CD8-positive, alpha-beta memory T cell (primary cell): Measurements from ENCODE around the gene MS4A2. TPM values are rescaled to one million over a fixed set of nuclear protein-coding genes. Genes with fewer than 3 reads are reported as not detected.
"Not testable (repeated sequence)": the region's sequence is repeated elsewhere in the genome, so short reads cannot be mapped to it uniquely, and the experiment has no call there.

Source experiments
- CTCF ChIA-PET: fragments of 350-600 bp; sonication (Branson Sonifier 250); formaldehyde crosslinking; loops from one replicate; lab custom pipeline; 2021; ENCODE audit warnings: antibody characterized with exemption; lab: Charles Lee
- POLR2A ChIA-PET: fragments of 350-600 bp; sonication (Branson Sonifier 250); formaldehyde crosslinking; loops from one replicate; lab custom pipeline; 2021; ENCODE audit warnings: antibody characterized with exemption; lab: Charles Lee
- DNase-seq, 5 donors: peaks; one replicate each; pipeline versions ENCODE4 v3.0.0 to v3.0.0-alpha.2; 2020 to 2022; ENCODE audit warnings: mixed read lengths in 1 of 5
- H3K27ac ChIP-seq: one replicate; pipeline ENCODE4 v1.7.0; 2013; ENCODE audit warnings: low read depth, mild to moderate bottlenecking, low read length, moderate library complexity
- H3K27me3 ChIP-seq: 2 replicates; pipeline ENCODE4 v1.7.0; 2013; ENCODE audit warnings: low read length, mild to moderate bottlenecking; ENCODE audit not compliant: insufficient read depth, poor library complexity, severe bottlenecking
- H3K36me3 ChIP-seq: 2 replicates; pipeline ENCODE4 v1.7.0; 2013; ENCODE audit warnings: mild to moderate bottlenecking, low read length, moderate library complexity; ENCODE audit not compliant: insufficient read depth
- H3K4me1 ChIP-seq: 2 replicates; pipeline ENCODE4 v1.7.0; 2013; ENCODE audit warnings: mild to moderate bottlenecking, low read length, moderate library complexity; ENCODE audit not compliant: insufficient read depth
- H3K4me3 ChIP-seq: 2 replicates; pipeline ENCODE4 v1.7.0; 2013; ENCODE audit warnings: mild to moderate bottlenecking, low read length
- H3K9me3 ChIP-seq: 2 replicates; pipeline ENCODE4 v1.7.0; 2013; ENCODE audit warnings: mild to moderate bottlenecking, low read length
- H3K27ac Mint-ChIP-seq, 8 donors: one replicate each; pipeline ENCODE4 v1.8.0; 2020 to 2021; ENCODE audit warnings: mixed read lengths in 8 of 8, mild to moderate bottlenecking in 6 of 8, inconsistent platforms in 3 of 8, moderate library complexity in 3 of 8
- H3K27me3 Mint-ChIP-seq, 2 donors: one replicate each; pipeline ENCODE4 v1.8.0; 2020 to 2021; ENCODE audit warnings: mixed read lengths in 2 of 2, mild to moderate bottlenecking in 1 of 2, moderate library complexity in 1 of 2
- H3K36me3 Mint-ChIP-seq, 3 donors: one replicate each; pipeline ENCODE4 v1.8.0; 2020 to 2021; ENCODE audit warnings: mixed read lengths in 3 of 3, inconsistent platforms in 1 of 3, mild to moderate bottlenecking in 1 of 3
- H3K4me1 Mint-ChIP-seq, 3 donors: one replicate each; pipeline ENCODE4 v1.8.0; 2020 to 2021; ENCODE audit warnings: mixed read lengths in 3 of 3, inconsistent platforms in 1 of 3, mild to moderate bottlenecking in 1 of 3
- H3K4me3 Mint-ChIP-seq, 7 donors: one replicate each; pipeline ENCODE4 v1.8.0; 2020 to 2021; ENCODE audit warnings: mixed read lengths in 7 of 7, mild to moderate bottlenecking in 6 of 7, moderate library complexity in 4 of 7, inconsistent platforms in 2 of 7
- H3K9me3 Mint-ChIP-seq, 5 donors: one replicate each; pipeline ENCODE4 v1.8.0; 2020 to 2022; ENCODE audit warnings: mixed read lengths in 5 of 5, mild to moderate bottlenecking in 3 of 5, moderate library complexity in 2 of 5, inconsistent platforms in 1 of 5
- polyA plus RNA-seq: library from polyadenylated mRNA; unstranded; fragments of 300-500 nt; fragmentation: Illumina TruSeq; gene quantifications from one replicate; pipeline ENCODE4 v1.2.3, GENCODE V29; 2021
- total RNA-seq, 2 experiments: library from RNA; stranded (reverse); gene quantifications; one replicate each; pipeline ENCODE4 v1.2.3, GENCODE V29; 2021

Gene MS4A2
- total and polyA plus RNA-seq, 3 experiments from 2014 or later: not detected

DNA sequence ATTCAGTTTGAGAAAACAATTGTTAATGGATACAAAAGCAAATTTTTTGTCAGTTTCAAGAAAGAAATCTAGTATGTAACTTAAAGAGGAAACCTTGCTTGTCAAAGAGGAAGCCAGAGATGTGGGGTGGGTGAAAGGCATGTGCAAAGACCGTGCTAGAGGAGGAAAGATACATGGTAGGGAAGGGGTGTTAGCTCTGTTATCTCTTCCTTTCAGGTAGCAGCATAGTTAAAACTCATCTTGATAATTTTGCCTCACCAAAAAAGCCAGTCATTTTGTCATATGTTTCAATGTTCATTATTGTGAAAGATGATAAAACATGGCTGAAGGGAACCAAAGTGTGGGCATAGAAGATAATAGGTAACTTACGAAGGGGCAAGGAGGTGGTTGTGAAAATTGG, 2.6 kb upstream of the MS4A2 start:
- no peaks in the 10 kb centered on the region for H3K36me3 Mint-ChIP-seq
- H3K27me3 ChIP-seq: no peaks in the 10 kb centered on the region
- no peaks in the 10 kb centered on the region for H3K36me3 ChIP-seq
- H3K4me1 ChIP-seq: no peaks in the 10 kb centered on the region
- no peak overlapping the region for H3K27ac ChIP-seq
- CTCF ChIA-PET: no interaction called here
- POLR2A ChIA-PET: no interaction called here
- no peaks in the 10 kb centered on the region for H3K4me1 Mint-ChIP-seq
- no peak for DNase-seq
- no peaks in the 10 kb centered on the region for H3K9me3 Mint-ChIP-seq
- no peaks in the 10 kb centered on the region for H3K9me3 ChIP-seq
- peaks cover 9 to 37% of the 10 kb centered on the region in 2 donors for H3K27me3 Mint-ChIP-seq
- H3K27ac Mint-ChIP-seq: no peak overlapping the region
- H3K4me3 ChIP-seq: no peak overlapping the region
- no peak overlapping the region for H3K4me3 Mint-ChIP-seq

DNA sequence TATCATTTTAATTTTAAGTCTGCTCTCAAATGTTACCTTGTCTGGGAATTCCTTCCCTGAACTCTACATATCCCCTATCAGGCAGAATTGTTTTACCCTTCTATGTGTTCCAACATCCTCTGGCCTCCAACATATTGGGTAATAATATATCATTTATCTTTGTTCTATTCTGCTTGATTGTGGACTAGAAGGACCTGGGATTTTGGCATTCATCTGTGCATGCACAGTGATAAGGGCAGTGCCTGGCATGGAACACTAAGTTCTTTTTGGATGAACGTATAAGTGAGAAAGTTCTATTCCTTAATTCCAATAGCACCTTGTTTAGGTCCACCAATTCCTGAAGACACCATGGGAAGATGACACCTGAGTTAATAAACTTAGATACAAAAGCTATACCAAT, 1.2 kb upstream of the MS4A2 start:
- no peaks in the 10 kb centered on the region for H3K36me3 Mint-ChIP-seq
- H3K27ac Mint-ChIP-seq: no peak overlapping the region
- Histone ChIP-seq H3K27me3 (no peaks in the 10 kb centered on the region), H3K9me3 (no peaks in the 10 kb centered on the region), H3K4me3 (no peak overlapping the region), H3K36me3 (no peaks in the 10 kb centered on the region), H3K4me1 (no peaks in the 10 kb centered on the region), H3K27ac (no peak overlapping the region)
- no peaks in the 10 kb centered on the region for H3K9me3 Mint-ChIP-seq
- H3K4me1 Mint-ChIP-seq: no peaks in the 10 kb centered on the region
- peaks cover 9 to 37% of the 10 kb centered on the region in 2 donors for H3K27me3 Mint-ChIP-seq
- POLR2A ChIA-PET: no interaction called here
- H3K4me3 Mint-ChIP-seq: no peak overlapping the region
- DNase-seq: no peak
- CTCF ChIA-PET: no interaction called here

DNA sequence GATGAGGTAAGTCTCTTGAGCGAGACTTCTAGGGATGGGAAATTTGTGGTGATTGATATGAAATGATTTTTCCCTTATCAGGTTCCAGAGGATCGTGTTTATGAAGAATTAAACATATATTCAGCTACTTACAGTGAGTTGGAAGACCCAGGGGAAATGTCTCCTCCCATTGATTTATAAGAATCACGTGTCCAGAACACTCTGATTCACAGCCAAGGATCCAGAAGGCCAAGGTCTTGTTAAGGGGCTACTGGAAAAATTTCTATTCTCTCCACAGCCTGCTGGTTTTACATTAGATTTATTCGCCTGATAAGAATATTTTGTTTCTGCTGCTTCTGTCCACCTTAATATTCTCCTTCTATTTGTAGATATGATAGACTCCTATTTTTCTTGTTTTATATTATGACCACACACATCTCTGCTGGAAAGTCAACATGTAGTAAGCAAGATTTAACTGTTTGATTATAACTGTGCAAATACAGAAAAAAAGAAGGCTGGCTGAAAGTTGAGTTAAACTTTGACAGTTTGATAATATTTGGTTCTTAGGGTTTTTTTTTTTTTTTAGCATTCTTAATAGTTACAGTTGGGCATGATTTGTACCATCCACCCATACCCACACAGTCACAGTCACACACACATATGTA, 7.1 kb downstream of the MS4A2 start:
- H3K4me3 ChIP-seq: no peak overlapping the region
- no peaks in the 10 kb centered on the region for H3K36me3 Mint-ChIP-seq
- no peaks in the 10 kb centered on the region for H3K27me3 ChIP-seq
- ChIA-PET CTCF (no interaction called here), POLR2A (no interaction called here)
- no peak overlapping the region for H3K27ac ChIP-seq
- no peaks in the 10 kb centered on the region for H3K36me3 ChIP-seq
- no peaks in the 10 kb centered on the region for H3K4me1 ChIP-seq
- no peaks in the 10 kb centered on the region for H3K4me1 Mint-ChIP-seq
- H3K4me3 Mint-ChIP-seq: no peak overlapping the region
- H3K9me3 Mint-ChIP-seq: no peaks in the 10 kb centered on the region
- H3K27ac Mint-ChIP-seq: no peak overlapping the region
- H3K9me3 ChIP-seq: no peaks in the 10 kb centered on the region
- H3K27me3 Mint-ChIP-seq: peaks cover 0 to 13% of the 10 kb centered on the region in 2 donors
- DNase-seq: no peak

DNA sequence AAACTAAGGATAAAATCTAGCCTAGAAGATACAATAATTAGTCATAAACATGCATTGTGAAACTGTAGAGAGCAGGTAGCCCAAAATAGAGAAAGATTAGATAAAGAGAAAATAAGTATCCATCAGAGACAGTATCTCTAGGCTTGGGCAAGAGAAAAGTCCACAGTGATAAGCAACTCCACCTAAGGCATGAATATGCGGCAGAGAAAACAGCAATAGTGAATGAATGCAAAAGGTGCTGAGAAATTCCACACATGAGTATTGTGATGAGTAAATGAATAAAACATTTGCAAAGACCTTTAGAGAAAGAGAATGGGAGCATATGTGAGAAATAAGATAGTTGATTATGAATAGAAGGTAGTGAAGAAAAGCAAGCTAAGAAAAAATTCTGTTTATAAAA, 8.7 kb downstream of the MS4A2 start:
- H3K4me3 Mint-ChIP-seq: no peak overlapping the region
- ChIA-PET POLR2A (no interaction called here), CTCF (no interaction called here)
- no peak for DNase-seq
- H3K9me3 Mint-ChIP-seq: no peaks in the 10 kb centered on the region
- Histone ChIP-seq H3K9me3 (no peaks in the 10 kb centered on the region), H3K27me3 (no peaks in the 10 kb centered on the region), H3K4me3 (no peak overlapping the region), H3K4me1 (no peaks in the 10 kb centered on the region), H3K36me3 (no peaks in the 10 kb centered on the region), H3K27ac (no peak overlapping the region)
- H3K4me1 Mint-ChIP-seq: no peaks in the 10 kb centered on the region
- no peak overlapping the region for H3K27ac Mint-ChIP-seq
- peaks cover 0 to 13% of the 10 kb centered on the region in 2 donors for H3K27me3 Mint-ChIP-seq
- H3K36me3 Mint-ChIP-seq: no peaks in the 10 kb centered on the region

DNA sequence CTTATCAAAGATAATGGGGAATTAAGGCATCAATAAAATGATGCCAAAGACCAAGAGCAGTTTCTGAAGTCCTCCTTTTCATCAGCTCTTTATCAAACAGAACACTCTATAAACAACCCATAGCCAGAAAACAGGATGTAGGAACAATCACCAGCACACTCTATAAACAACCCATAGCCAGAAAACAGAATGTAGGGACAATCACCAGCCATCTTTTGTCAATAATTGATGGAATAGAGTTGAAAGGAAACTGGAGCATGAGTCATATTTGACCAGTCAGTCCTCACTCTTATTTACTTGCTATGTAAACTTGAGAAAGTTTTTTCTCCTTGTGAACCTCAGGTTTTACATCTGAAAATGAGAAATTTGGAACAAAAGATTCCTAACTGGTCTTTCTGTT, 10.0 kb downstream of the MS4A2 start:
- Mint-ChIP-seq H3K27me3 (peaks cover 0 to 13% of the 10 kb centered on the region in 2 donors), H3K4me3 (no peak overlapping the region), H3K36me3 (no peaks in the 10 kb centered on the region), H3K9me3 (no peaks in the 10 kb centered on the region), H3K27ac (no peak overlapping the region), H3K4me1 (no peaks in the 10 kb centered on the region)
- CTCF ChIA-PET: no interaction called here
- Histone ChIP-seq H3K4me3 (no peak overlapping the region), H3K9me3 (no peaks in the 10 kb centered on the region), H3K36me3 (no peaks in the 10 kb centered on the region), H3K27ac (no peak overlapping the region), H3K27me3 (no peaks in the 10 kb centered on the region), H3K4me1 (no peaks in the 10 kb centered on the region)
- POLR2A ChIA-PET: no interaction called here
- no peak for DNase-seq

DNA sequence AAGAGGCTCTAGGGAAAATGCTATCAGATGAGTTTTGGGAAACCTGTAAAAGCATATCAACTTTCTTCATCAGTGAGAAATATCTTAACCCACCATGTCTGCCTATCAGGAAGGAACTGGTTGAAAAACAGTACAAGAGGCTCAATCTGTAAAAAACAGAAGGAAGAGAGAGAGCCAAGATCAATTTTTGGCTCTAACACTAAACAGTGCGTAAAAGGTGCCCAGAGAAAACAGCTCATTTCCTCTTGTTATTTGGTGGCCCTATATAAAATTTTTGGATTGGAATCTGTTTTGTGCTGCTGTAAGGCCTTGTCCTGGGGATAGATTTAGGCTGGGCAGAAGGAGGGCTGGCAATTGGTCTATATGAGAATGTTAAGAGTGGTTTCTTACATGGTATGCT, 12.1 kb downstream of the MS4A2 start:
- Histone ChIP-seq H3K27ac (no peak overlapping the region), H3K4me3 (no peak overlapping the region), H3K9me3 (no peaks in the 10 kb centered on the region), H3K27me3 (no peaks in the 10 kb centered on the region), H3K4me1 (no peaks in the 10 kb centered on the region), H3K36me3 (no peaks in the 10 kb centered on the region)
- Mint-ChIP-seq H3K27me3 (no peaks in the 10 kb centered on the region), H3K36me3 (no peaks in the 10 kb centered on the region), H3K4me3 (no peak overlapping the region), H3K4me1 (no peaks in the 10 kb centered on the region), H3K27ac (no peak overlapping the region), H3K9me3 (no peaks in the 10 kb centered on the region)
- ChIA-PET POLR2A (no interaction called here), CTCF (no interaction called here)
- DNase-seq: no peak

DNA sequence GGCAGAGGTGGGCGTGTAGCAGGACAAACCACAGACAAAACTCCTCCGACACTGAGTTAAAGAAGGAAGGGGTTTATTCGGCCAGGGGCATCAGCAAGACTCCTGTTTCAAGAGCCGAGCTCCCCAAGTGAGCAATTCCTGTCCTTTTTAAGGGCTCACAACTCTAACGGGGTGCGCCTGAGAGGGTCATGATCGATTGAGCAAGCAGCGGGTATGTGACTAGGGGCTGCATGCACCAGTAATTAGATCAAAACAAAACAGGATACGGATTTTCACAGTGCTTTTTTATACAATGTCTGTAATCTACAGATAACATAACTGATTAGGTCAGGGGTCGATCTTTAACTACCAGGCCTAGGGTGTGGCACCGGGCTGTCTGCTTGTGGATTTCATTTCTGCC, 12.9 kb downstream of the MS4A2 start:
- H3K36me3 ChIP-seq, H3K27ac Mint-ChIP-seq, DNase-seq, H3K4me1 ChIP-seq, H3K4me3 ChIP-seq, H3K27me3 ChIP-seq, CTCF ChIA-PET, H3K4me3 Mint-ChIP-seq, H3K9me3 ChIP-seq, H3K36me3 Mint-ChIP-seq, H3K27me3 Mint-ChIP-seq, H3K4me1 Mint-ChIP-seq, POLR2A ChIA-PET, H3K27ac ChIP-seq, H3K9me3 Mint-ChIP-seq: not testable (repeated sequence)

DNA sequence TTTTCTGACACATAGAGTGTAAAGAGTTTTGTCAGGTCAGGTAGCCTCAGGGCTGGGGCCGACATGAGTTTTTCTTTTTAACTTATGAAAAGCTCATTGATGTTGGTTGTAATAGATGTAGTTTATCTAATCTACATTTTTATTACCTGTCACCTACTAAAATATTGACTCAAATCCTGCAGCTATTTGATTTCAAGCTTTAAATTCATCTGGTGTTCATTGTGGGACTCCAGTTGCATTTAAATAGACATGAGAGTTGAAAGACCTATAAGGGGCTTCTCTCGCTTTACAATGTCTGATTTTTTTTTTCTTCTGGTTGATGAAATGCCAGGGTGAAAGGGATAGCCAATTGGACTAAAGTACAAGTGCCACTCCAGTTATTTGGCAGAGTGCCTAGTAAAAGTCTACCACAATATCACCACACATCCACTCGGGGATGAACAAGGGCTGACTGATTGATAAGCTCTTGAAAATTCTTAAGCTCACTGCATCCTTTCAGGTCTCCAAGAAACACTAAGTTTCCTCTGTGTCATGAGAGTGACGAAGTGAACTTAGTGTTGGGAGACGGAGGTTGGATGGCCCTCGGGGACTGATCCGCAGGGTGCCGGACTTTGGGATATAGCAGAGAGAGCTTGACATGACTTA, 16.1 kb downstream of the MS4A2 start:
- H3K4me1 Mint-ChIP-seq, POLR2A ChIA-PET, H3K4me3 Mint-ChIP-seq, H3K36me3 Mint-ChIP-seq, H3K9me3 Mint-ChIP-seq, H3K4me3 ChIP-seq, H3K27me3 Mint-ChIP-seq, H3K27ac Mint-ChIP-seq, H3K36me3 ChIP-seq, H3K27ac ChIP-seq, CTCF ChIA-PET, H3K9me3 ChIP-seq, DNase-seq, H3K4me1 ChIP-seq, H3K27me3 ChIP-seq: not testable (repeated sequence)
